Activated CD8-positive, alpha-beta memory T cell treated with anti-CD3 and anti-CD28 coated beads, Interleukin-2, amount 50 U/mL, for 1 hour (primary cell): ENCODE results near the gene SPTLC1.
"Not testable (repeated sequence)": the region's sequence is repeated elsewhere in the genome, so short reads cannot be mapped to it uniquely, and the experiment has no call there.

ENCODE experiments used
- DNase-seq: peaks from one replicate; pipeline ENCODE4 v3.0.0-alpha.2; 2020; ENCODE audit errors: extremely low read depth

SPTLC1 gene, protein sequence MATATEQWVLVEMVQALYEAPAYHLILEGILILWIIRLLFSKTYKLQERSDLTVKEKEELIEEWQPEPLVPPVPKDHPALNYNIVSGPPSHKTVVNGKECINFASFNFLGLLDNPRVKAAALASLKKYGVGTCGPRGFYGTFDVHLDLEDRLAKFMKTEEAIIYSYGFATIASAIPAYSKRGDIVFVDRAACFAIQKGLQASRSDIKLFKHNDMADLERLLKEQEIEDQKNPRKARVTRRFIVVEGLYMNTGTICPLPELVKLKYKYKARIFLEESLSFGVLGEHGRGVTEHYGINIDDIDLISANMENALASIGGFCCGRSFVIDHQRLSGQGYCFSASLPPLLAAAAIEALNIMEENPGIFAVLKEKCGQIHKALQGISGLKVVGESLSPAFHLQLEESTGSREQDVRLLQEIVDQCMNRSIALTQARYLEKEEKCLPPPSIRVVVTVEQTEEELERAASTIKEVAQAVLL

GRCh38 chr9:92115071-92115858, at the start of gene SPTLC1:
SPTLC1 (minus strand) TSS chr9:92115413; CDS start chr9:92115370, 43 bp downstream.
- DNase-seq: peak; percentile 74

- DNase-seq: no peak
These were observed 49.8 kb upstream of the SPTLC1 start for GRCh38 chr9:92164975-92165374.

DNA sequence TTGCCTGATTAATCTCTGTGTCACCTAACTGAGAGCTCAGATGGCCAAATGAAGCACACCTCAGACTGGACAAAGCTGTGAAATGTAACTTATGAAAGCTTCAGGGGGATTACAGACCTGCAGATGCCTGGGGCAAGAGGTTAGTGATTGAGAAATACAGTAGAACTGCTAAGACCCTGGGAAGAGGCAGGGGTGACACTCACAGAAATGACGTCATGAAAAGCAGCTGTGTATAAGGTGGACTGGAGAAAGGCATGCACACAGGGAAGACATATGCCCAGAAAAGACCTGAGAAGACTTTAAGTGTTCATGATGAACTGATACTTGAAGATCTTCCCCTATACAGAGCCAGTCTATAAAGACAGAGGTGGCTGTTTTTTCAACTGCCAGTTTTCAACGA, 49.3 kb upstream of the SPTLC1 start:
- no peak for DNase-seq

DNA sequence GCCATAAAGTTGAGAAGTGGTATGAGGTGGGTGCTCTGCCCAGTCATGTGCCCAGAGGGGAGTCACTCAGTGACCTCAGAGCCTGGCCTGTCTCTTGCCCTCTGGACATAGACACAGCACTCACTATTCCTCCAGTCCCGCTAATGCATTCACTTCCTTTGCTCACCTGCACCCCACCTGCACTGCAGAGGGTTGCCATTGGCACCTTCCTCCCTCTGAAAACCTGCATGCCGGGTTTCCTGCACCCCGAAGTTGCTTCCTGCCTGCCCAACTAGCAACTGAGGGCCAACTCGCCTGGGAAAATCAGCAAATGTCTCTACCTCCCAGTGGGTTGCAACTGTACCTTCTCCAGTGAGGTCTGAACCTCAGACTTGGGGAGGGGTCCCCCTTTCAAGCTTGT, 48.1 kb upstream of the SPTLC1 start:
- no peak for DNase-seq

DNA sequence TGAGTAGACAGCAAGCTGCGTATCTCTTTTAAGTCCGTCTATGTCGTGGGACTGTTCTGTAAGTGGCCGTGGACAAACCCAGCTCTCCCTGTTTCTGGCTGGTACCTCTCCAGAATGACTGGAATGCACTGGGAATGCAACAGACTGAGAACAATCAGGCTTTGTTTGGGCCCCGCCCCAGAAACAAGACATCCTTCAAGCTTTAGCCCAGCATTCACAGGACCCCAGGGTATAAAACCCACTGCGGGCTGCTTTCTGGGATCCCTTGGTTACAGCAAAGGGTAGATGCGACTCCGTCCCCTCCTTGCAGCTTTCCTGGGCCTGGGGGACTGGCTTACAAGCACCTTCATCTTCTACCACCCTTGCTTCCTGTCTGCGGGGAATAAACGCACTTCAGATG, 45.6 kb upstream of the SPTLC1 start:
- no peak for DNase-seq

DNA sequence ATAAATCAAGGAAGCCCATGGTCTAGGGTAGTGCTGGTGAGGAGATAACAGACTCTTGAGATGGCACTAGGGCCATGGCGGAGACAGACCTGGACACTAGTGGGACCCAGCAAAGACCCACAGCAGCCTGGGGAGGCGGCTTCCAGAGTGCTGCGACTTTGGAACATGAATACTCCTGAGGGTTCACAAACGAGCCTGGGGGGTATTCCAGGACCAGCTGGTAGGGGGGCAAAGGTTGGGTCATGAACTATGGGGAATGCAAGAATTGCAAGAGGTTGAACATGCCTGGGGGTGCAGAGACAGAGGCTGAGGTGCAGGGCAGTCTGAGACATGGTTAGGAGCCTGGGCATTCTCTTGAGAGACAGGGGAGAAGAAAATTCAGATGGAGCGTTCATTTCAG, 43.8 kb upstream of the SPTLC1 start:
- no peak for DNase-seq

DNA sequence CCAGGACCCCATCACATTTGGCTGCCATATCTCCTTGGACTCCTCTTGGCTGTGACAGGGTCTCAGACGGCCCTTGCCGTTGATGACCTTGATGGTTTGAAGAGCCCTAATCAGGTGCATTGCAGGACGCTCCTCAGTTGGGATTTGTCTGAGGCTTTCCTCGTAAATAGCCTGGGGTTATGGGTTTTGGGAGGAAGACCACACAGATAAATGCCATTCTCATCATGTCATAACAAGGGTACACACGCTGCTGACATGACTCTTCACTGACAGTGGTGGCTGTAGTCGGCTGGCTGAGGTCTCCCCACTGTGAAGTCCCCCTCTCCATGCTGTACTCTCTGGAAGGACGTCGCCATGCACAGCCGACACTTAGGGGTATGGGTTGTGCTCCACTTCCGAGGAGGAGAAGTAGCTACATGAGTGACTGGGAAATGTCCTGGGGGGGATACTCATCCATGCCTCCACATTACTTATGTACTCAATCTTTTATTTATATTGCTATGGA, 42.9 kb upstream of the SPTLC1 start:
- no peak for DNase-seq

DNA sequence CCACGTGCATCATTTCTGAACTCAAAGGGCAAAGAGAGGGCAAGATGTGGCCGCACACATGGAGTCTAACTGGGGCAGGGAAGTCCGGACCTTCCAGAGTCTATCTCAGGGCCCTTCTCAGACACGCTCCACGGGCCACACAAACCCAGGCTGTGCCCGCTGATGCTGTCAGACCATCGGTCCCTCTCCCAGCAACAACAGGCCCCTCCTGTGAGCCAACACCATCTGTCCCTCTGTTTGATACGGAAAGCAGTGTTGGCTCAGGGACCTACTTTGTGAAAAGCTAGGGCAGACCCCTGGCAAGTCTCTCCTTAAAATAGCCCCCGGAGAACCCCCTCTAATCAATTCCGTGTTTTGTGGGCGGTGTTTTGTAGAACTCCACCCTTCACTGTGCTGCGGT, 40.5 kb upstream of the SPTLC1 start:
- not testable (repeated sequence) for DNase-seq

- no peak for DNase-seq
These were observed 40.0 kb upstream of the SPTLC1 start for GRCh38 chr9:92155221-92155620.

GRCh38 chr9:92153466-92154415, 38.5 kb upstream of the SPTLC1 start:
- DNase-seq: not testable (repeated sequence)

DNA sequence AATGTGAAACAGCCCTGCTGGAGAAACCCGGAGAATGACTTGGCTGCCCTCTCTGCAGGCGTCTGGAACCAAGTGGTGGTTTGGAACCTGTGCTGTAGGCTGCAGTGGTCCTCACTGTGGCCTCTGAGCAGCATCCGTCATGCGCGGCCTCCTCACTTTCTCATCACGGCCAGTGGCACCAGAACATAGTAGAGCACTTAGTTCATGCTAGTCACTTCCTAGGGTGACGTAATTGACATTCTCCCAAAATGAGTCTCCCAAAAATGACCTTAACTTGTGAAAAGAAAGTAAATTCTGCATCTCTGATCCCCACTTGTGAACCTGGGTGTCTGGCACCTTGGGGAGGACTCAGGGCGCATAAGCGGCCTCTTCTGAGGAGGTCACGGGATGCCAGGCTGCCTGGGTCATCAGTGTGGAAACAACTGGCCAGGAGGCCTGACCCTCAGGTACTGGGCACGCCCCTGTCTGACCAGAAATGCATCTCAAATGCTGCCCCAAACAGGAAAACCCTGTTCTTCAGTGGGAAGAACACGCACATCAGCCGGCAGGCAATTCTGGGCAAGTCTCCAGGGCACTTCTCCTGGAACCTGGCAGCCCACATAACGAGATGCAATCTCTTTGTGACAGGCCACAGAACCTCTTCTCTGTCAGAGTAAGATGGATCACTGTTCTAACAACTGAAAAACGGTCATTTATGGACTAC, 36.6 kb upstream of the SPTLC1 start:
- no peak for DNase-seq

GRCh38 chr9:92150501-92151470, 35.6 kb upstream of the SPTLC1 start:
- DNase-seq: not testable (repeated sequence)

GRCh38 chr9:92147852-92148180, 32.6 kb upstream of the SPTLC1 start:
- no peak for DNase-seq

DNA sequence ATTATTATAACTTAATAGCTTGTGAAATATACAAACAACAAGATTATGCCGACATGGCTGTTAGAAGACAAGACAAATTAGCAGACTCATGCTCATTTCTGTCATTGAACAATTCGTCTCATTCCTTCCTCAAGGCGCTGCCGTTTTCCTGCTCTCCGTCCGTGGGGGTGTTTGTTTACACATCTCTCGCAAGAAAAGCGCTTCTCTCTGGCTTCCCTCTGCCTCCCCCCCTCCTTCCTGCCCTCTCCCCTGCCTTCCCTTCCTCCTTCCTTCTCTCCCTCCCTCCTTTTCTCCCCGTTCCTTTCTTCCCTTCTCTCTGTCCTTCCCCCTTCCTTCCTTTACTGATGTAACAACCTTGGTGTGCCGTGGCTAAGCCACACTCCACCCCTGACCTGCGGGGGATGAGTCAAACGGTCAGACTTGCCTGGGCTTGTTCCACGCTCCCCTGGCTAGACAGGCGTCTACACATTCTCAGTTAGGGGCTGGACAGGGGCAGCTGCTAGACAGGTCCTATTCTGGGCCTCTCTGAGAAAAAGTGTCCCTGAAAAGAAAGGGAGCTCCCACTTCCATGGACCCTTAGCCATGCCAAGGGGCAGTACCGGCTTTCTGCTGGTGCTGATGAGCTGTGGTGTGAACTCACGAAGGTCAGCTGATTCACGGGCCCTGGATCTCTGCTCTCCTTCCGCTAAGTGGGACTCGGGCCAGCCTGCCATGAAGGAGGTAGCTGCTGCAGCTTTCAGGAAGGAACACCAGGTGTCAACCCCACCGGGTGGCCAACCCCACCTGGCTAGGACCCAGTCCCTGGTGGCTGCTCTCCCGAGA, 32.0 kb upstream of the SPTLC1 start:
- DNase-seq: no peak

DNA sequence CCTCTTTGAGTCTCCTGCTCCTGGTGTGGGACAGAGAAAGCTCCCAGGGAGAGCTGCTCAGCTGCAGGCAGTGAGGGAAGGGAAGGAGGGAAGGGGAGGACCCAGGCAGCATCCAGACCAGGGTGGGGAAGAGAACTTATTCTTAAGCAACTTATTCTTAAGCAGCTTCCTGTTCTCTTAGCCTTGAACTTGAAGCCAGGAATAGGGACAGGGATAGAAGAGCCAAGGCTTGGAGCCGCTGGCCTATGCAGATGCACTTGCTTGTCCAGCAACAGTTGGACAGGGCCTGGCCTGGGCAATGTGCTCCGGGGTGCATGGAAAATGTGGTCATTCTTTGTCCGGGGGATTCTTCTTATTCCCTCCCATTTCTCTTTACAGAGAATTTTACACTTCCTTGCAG, 31.4 kb upstream of the SPTLC1 start:
- DNase-seq: no peak

DNA sequence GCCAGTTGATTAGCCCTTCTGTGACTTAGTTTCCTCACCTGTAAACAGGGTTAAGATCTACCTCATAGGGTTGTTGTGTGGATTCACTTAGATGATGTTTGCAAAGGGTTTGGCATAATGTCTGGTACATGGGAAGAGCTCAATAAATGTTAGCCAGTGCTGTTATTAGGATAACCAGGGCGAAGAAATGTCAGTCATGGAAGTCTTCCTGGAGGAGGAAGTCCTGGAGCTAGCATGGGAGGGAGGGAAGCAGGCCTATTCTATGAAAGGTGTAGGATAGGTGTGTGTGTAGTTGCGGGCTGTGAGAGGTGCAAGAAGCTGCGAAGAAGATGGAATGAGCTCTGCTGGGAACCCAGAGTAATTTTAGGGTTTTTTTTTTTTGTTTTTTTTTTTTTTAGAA, 30.6 kb upstream of the SPTLC1 start:
- not testable (repeated sequence) for DNase-seq

GRCh38 chr9:92142329-92142728, 27.1 kb upstream of the SPTLC1 start:
- no peak for DNase-seq

DNA sequence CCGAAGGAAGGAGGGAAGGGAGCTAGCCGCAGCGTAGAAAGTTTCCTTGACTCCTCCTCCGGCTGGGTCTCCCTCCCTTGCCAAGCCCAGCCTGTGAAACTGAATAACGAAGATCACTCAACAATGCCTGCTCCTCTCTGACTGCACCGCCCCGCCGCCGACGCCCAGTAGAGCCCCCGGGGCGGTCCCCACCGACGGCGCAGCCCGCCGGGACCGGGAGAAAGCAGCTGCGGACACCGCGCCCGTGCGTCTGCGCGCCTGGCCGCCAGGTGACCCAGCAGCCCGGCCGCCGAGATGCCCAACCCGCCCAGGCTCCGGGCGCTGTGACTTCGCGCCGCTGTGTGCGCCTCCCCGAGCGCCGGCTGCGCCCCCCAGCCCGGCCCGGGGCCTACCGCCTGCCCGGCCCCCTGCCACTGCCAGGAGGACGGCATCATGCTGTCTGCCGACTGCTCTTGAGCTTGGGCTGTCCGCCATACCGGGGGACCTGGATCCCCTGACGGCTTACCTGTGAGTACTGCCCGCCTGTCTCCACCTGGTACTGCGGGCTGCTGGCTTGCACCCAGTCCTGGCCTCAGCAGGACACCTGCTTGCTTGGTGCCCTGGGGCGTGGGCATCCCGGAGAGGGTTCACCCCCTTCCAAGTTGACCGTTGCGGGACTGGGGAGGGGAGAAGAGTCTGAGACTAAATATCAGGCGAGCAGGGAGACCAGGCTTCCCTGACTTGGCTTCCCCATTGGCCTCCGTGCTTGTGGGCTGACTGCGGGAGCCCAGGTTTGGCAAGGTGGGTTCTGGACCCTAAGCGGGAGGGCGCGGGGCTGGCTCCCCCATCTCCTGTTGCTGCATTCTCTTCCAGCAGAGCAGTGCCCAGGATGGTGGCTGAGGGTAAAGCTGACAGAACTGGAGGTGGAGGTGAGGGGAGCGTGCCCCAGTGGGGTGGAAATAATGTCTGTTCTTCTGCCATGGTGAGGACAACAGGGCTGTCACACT, 26.2 kb upstream of the SPTLC1 start:
- no peak for DNase-seq
